HG02588 (cell line): ENCODE measurements around the gene MLN.

Source experiments
- ATAC-seq: cut with Tn5 transposase; IDR thresholded peaks from one replicate; pipeline ENCODE4 v1.9.1; 2021; ENCODE audit warnings: mild to moderate bottlenecking, moderate library complexity; ENCODE audit not compliant: unreplicated experiment

MLN gene

GRCh38 chr6:33816911-33817310, 13.1 kb upstream of the MLN start:
- ATAC-seq = no peak

- no peak for ATAC-seq
These were observed 12.1 kb upstream of the MLN start for GRCh38 chr6:33815854-33816253.

DNA sequence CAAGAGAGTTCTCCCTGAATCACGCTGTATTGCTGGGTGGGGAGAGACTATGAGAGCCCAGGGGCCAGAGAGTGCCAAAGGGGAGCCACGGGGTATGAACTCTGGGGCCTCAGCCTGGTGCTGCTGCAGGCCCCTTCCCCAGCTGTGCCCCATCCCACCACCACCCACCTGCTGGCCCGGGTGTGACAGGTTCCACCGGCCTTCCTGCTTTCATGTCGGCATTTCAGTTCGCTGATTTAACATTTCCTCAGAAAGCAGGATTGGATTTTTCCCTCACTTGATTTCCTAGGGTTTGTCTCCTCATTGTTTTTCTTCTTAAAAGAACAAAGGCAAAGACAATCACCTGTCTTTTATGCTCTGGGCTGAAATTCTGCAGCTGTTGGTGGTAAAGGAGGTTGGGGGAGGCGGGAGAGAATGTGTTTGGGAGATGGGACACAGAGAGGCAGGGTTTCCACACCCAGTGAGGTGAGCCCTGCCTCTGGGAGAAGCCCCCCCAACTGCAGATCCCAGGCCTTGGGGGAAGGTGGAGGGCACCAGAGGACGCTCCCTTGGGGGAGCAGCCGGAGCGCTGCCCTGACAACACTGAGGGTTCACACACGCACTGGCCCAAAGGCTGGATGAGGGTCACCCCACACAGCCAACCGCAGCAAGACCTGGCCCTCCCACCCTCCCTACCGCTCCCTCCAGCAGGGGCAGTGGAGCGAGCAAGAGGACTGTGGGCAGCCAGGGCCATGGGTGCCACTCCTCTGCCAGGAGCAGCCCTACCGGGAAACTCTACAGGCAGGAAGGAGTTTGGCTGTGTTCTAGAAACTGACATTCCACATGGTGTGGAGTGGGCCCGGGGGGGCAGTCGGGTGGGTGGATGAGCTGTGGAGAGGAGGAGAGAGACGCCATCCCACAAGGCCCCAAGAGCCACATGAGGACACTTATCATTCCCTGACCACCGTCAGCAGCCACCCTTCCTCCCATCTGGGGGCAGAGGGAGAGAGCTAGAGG, 10.5 kb upstream of the MLN start:
- no peak for ATAC-seq

DNA sequence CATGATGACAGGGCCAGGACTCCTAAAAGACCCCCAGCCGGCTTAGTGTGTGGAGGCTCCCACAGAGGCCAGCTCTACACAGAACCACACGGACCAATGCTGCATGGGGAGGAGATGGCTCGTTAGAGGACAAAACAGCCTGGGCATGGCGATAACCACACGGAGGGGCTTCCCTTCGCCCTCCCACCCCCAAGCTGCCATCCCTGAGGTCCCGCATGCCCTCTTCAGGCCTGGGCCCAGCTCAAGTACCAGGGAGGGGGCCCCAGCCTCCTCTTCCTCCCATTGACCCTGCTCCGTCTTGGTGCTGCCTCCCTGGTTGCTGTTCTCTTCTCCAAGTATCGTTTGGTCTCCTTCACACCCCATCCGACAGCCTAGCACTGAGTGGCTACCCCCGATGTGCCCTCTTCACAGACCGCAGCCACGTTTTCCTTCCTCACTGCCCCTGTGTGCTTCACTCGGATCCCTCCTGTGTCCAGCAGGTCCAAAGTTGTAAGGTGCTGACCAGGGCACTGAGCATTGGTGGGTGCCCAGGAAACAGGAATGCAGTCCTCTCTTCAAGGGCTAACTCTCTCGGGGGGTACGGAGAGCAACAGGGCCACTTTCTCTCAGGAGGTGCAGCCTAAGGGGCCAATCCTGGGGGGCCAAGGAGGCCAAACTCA, 9.6 kb upstream of the MLN start:
- ATAC-seq = no peak

GRCh38 chr6:33812669-33813068, 8.9 kb upstream of the MLN start:
- ATAC-seq = no peak

DNA sequence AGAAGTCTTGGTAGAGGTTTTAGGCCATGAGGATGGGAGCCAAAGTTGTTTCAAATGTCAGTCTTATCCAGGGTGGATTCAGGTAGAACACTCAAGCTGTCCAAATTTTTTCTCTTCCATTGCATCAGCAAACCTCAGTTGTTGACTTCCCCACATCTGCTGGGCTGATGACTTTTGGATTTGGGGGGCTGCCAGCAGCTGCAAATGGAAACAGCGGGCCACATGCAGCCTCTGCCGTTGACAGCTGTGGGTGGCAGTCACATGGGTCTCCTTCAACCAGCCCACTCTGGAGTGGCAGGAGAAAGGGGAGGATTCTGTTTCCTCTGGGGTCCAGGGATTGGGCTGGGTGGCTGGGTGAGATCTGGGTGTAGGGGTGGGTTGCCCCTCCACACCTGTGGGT, 5.8 kb upstream of the MLN start:
- no peak for ATAC-seq

DNA sequence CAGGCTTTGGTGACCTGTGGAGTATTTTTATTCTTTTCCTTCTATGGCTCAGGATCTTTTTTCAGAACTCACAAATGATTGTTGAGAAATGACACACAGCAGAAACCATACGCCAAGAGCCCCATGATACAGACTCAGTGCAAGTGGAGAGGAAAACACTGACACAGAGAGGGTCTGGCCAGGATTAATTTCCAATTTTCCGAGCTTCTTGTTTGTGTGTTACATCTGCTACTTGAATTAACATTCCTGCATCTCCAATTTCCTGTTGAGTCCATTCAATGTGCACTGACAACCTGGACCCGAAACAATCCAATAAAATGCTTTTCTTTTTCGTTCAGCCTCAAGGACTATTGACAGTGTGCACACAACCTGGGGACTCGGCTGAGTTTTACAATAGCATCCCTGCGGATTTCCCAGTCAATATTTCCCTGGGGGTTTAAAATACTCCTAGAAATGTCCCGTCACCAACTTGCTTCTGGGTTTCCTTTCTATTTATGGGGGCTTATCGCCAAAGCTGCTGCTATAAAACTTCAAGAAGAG, 4.9 kb upstream of the MLN start:
- no peak for ATAC-seq

- ATAC-seq = no peak
These were observed 3.8 kb upstream of the MLN start for GRCh38 chr6:33807606-33808005.

GRCh38 chr6:33806841-33807240, 3.0 kb upstream of the MLN start:
- no peak for ATAC-seq

DNA sequence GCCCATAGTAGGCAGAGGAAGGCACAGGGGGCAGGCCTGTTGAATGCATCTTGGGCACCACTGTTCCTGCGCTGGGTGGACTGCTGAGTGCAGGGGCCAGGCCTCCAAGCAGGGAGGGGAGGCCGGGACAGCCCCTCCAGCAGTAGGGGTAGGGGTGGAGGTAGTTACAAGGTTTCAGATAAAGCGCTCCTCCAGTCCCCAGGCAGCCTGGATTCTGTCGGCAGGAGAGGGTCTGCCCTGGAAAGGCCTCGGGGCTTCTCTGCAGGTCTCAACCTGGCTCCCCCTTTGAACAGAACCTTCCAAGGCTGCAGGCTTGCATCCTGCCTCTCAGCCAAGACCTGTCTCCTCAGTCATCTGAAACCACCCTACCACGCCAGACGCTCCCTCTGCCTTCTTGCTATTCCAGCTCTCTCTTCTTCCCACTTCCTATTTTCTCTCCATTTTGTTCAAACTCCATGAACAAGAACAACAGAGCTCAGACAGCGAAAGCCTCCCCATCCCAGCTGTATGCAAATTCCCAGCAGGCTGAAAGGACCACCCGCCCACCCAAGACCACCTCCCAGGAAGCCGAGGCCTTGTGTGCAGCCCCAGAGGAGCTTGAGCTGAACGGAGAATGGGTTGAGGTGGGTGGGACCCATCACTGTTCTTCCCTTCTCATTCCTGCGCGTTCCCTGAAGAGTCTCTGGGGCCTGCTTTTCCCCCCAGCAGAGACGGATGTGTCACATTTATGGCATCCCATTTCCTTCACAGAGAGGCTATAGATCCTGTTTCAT, 1.4 kb downstream of the MLN start:
- ATAC-seq = no peak

DNA sequence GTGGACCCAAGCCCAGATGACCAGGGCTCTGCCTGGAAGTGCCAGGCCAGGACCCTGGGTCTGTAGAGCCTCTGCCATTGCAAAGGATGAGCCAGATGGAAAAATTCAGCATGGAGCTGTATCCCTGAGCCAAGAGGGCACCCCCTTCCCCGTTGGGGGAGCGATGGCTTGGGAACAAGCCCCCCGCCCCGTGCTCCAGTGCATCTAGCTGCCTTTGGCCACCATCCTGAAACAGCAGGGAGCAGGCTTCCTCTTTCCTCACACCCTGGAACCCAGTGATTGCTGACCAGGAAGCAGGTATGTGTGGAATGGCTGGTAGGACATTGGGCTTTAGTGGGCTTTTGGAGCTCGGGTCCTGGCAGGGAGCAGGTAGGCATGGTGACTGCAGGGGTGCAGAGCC, 2.2 kb downstream of the MLN start:
- no peak for ATAC-seq

GRCh38 chr6:33800248-33800969, 3.4 kb downstream of the MLN start:
- ATAC-seq = no peak

GRCh38 chr6:33799454-33800113, 4.2 kb downstream of the MLN start:
- no peak for ATAC-seq

DNA sequence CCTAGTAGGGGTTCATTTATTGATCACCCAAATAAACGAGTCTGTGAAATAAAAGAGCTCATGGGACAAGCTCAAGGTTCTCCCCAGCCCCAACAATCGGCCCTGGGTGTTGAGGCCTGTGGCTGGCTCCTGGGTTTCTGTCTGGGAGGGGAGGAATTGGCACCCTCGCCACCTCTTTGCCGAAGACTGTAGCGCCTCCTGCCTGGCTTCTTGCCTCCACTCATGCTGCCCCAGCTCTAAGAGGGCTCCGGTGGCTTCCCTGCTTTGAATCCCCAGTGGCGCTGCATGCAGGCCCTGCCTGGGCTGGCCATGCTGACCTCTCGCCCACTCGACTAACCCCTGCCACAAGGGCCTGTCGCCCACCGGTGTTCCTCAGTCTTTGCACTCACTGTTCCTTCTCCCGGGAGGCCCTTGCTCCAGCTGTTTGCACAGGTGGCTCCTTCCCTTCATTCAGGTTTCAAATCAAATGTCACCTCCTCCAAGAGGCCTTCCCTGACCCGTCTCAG, 5.4 kb downstream of the MLN start:
- ATAC-seq = no peak

GRCh38 chr6:33797626-33798342, 6.0 kb downstream of the MLN start:
- no peak for ATAC-seq

DNA sequence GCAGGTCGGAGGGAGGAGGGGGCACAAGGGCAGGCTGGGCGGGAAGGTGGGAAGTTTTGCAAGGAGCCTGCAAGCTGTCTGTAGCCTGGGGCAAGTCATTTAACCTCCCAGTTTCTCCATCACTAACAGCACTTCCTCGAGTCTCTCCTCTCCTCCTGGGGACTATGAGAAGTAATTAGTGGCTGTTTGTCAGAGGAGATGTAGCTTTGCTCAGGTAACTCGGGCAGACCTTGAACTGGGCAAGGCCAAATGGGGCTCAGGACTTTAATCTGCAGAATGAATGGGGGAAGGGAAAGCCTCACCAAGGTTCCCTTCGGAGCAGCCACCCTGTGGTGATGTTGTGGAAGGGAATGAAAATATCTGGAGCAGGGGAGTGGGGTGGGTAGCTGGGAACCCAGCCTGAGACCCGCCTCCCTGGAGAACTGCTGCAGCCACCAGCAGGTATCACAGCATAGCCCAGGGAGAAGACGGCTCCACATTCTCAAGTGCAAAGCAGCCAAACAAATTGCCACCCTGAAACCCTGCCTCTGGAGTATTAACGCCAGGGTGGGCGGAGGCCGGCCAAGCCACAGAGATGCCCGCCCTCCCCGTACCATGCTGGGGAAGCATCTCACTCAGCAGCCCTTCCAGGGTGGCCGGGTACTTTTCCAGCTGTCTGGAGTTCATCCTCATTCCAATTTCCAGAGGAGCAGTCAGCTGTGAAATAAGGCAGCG, 8.7 kb downstream of the MLN start:
- ATAC-seq = no peak

GRCh38 chr6:33792981-33793380, 10.8 kb downstream of the MLN start:
- ATAC-seq = no peak

DNA sequence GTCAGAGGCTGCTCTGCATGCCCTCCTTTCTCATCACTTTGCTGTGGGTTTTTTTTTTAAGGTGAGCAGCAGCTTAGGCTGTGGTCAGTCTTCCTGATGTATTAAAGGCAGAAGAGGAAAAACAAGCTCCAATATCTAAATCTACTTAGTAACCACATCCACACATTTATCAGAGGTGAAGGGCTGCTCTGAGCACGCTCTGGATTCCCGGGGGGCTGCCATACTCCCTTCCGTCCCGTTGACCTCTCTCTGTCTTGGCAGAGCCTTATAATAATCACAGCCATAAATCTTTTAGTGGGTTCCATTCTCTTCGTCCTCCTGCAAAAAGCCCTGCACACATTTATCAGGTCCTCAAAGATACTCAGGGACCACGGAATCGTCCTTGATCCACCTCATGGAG, 12.2 kb downstream of the MLN start:
- ATAC-seq = no peak

DNA sequence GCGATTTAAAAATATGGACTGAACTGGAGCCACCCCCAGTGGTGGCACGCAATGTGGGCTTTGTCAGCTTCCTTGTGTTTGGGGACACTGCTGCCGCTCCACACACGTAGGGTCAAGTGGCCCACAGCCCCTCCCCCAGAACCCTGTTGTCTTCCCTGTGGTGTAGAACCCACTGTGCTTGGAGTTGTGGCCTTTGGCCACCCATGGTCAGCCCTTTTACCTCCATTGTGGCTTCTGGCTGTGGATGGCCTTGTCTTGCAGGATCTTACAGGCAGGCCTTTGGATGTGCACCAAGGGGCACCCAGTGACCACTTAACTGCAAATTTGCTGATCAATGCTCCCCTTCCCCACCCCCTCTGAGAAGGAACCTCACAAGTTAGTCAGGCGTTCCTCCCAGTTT, 12.9 kb downstream of the MLN start:
- ATAC-seq = no peak
